Vagina (tissue), 2 donors: ENCODE data around the gene KRTAP5-3.

ENCODE experiments used
- POLR2AphosphoS5 ChIP-seq, 2 donors: sonication (generic); formaldehyde crosslinking; IDR thresholded peaks; one replicate each; pipeline ENCODE4 v1.9.0; 2017; ENCODE audit warnings: antibody characterized with exemption in 2 of 2, mild to moderate bottlenecking in 2 of 2, low read depth in 1 of 2; ENCODE audit not compliant: insufficient read depth in 1 of 2
- TF ChIP-seq, protein P1 (sequence below), 3 experiments: fragments of 450-650 bp in 2 of 3; fragments of 200-600 bp in 1 of 3; sonication (generic) in 1 of 3; IDR thresholded peaks; one replicate each; pipeline ENCODE4 v1.5.1; 2017 to 2019; ENCODE audit warnings: antibody characterized with exemption in 3 of 3, mild to moderate bottlenecking in 2 of 3, moderate library complexity in 2 of 3

GRCh38 chr11:1574933-1575242 is 33.4 kb downstream of the KRTAP5-3 start:
- TF ChIP-seq, protein P1, sequence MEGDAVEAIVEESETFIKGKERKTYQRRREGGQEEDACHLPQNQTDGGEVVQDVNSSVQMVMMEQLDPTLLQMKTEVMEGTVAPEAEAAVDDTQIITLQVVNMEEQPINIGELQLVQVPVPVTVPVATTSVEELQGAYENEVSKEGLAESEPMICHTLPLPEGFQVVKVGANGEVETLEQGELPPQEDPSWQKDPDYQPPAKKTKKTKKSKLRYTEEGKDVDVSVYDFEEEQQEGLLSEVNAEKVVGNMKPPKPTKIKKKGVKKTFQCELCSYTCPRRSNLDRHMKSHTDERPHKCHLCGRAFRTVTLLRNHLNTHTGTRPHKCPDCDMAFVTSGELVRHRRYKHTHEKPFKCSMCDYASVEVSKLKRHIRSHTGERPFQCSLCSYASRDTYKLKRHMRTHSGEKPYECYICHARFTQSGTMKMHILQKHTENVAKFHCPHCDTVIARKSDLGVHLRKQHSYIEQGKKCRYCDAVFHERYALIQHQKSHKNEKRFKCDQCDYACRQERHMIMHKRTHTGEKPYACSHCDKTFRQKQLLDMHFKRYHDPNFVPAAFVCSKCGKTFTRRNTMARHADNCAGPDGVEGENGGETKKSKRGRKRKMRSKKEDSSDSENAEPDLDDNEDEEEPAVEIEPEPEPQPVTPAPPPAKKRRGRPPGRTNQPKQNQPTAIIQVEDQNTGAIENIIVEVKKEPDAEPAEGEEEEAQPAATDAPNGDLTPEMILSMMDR (IDR thresholded peaks at IDR 0.05), result no peak
- no peak for TF ChIP-seq POLR2AphosphoS5 (IDR thresholded peaks at IDR 0.05; ENCODE audit: insufficient read depth in 1 of 2, low read depth in 1 of 2)
